K562 treated with DMSO at 1 percent for 12 hours (cell line): ENCODE data around the gene CRNKL1. TPM values are rescaled to one million over a fixed set of nuclear protein-coding genes. Genes with fewer than 3 reads are reported as not detected.

ENCODE experiments used
- total RNA-seq: library from RNA; unstranded; fragments of 300-600 nt; gene quantifications from 2 replicates; pipeline ENCODE4 v1.2.3, GENCODE V29; 2022; ENCODE audit not compliant: insufficient read depth

Gene CRNKL1
- 7.0 and 11.5 TPM in 2 replicates for total RNA-seq

GRCh38 chr20:20052074-20052970, at the start of gene CRNKL1, which contains the start of gene CFAP61:
Gene CRNKL1, minus strand, starts transcription at chr20:20052466. Its CDS starts 124 bp downstream, at chr20:20052342.
Gene CFAP61, plus strand, starts transcription at chr20:20052532. Its CDS starts 4,122 bp downstream, at chr20:20056654.

GRCh38 chr20:20017001-20017843, 35.0 kb downstream of the CRNKL1 start, which contains the start of gene NAA20:
Gene NAA20, plus strand, starts transcription at chr20:20017362. Its CDS starts 35 bp downstream, at chr20:20017397.

Other genes with a start within 250 kb of the CRNKL1 start
- gene NAA20, start 35.1 kb downstream of the CRNKL1 start, total RNA-seq, result 27.9 and 41.9 TPM in 2 replicates
- not detected in 2 replicates for gene CFAP61, start 66 bp upstream of the CRNKL1 start, total RNA-seq